Uterus (tissue), 4 donors: ENCODE data around the gene LDB3. TPM values are rescaled to one million over a fixed set of nuclear protein-coding genes. Genes with fewer than 3 reads are reported as not detected.

Source experiments
- DNase-seq, 2 donors: peaks; one replicate each; pipeline ENCODE4 v3.0.0-alpha.2; 2019 to 2020
- H3K27ac ChIP-seq, 2 donors: fragments of 200-600 bp; sonication (generic); 1 replicate in 1 of 2; 2 replicates in 1 of 2; pipeline ENCODE4 v1.5.1; 2016 to 2018
- H3K27me3 ChIP-seq, 2 donors: fragments of 200-600 bp; sonication (generic); one replicate each; pipeline ENCODE4 v1.5.1; 2018 to 2019; ENCODE audit warnings: control low read depth in 1 of 2
- H3K36me3 ChIP-seq, 2 donors: fragments of 200-600 bp; sonication (generic); one replicate each; pipeline ENCODE4 v1.5.1; 2019; ENCODE audit warnings: control low read depth in 1 of 2
- H3K4me1 ChIP-seq, 2 donors: fragments of 200-600 bp; sonication (generic); one replicate each; pipeline ENCODE4 v1.5.1; 2018 to 2019; ENCODE audit warnings: control low read depth in 1 of 2
- H3K4me3 ChIP-seq, 2 donors: fragments of 200-600 bp; sonication (generic); 1 replicate in 1 of 2; 2 replicates in 1 of 2; pipeline ENCODE4 v1.5.1; 2018 to 2019; ENCODE audit warnings: mild to moderate bottlenecking in 1 of 2
- H3K9me3 ChIP-seq, 2 donors: fragments of 200-600 bp; sonication (generic); one replicate each; pipeline ENCODE4 v1.5.1; 2019; ENCODE audit warnings: control low read depth in 1 of 2
- CTCF ChIP-seq, 4 experiments: fragments of 200-600 bp in 2 of 4; fragments of 450-650 bp in 2 of 4; sonication (generic) in 2 of 4; IDR thresholded peaks; one replicate each; pipeline ENCODE4 v1.5.1; 2016 to 2019; ENCODE audit warnings: antibody characterized with exemption in 4 of 4, mild to moderate bottlenecking in 2 of 4, moderate library complexity in 1 of 4
- POLR2A ChIP-seq, 2 donors: fragments of 450-650 bp; IDR thresholded peaks; one replicate each; pipeline ENCODE4 v1.6.1; 2016; ENCODE audit warnings: antibody characterized with exemption in 2 of 2, mild to moderate bottlenecking in 1 of 2, moderate library complexity in 1 of 2
- intact Hi-C: fragments of 100-400 bp; cut with DNase I; formaldehyde crosslinking; loops from one replicate; pipeline ENCODE4 v1.15.1; 2023; ENCODE audit warnings: low total_unique reads
- total RNA-seq, 4 donors: library from RNA; depleted of rRNA in 3 of 4; stranded (reverse); fragments of >200 nt in 3 of 4; gene quantifications; one replicate each; pipeline versions ENCODE4 v1.1.0 to v1.2.4, GENCODE V29; 2014 to 2023
- donor health status: DM: yes; HTN: yes; CAD: no.

LDB3 gene
- total RNA-seq, 4 donors from 2014 or later, result 0.97 to 33.4 (median 4.2) TPM

GRCh38 chr10:86705139-86705538, 36.8 kb downstream of the LDB3 start:
- intact Hi-C loops, result loop anchor here (5.0 kb wide), 1 partner anchor 192 kb away; no protein-coding TSS in a partner anchor
- Histone ChIP-seq H3K4me3 (no peak overlapping the region), H3K9me3 (no peaks in the 10 kb centered on the region), H3K36me3 (no peaks in the 10 kb centered on the region), H3K27me3 (no peaks in the 10 kb centered on the region), H3K27ac (no peak overlapping the region), H3K4me1 (no peaks in the 10 kb centered on the region)
- TF ChIP-seq POLR2A (IDR thresholded peaks at IDR 0.05), result no peak
- no peak for TF ChIP-seq CTCF (IDR thresholded peaks at IDR 0.05)
- no peak for DNase-seq

GRCh38 chr10:86705905-86706304, 37.6 kb downstream of the LDB3 start:
- H3K9me3 ChIP-seq, result no peaks in the 10 kb centered on the region
- no peak for DNase-seq
- H3K4me1 ChIP-seq, result no peaks in the 10 kb centered on the region
- H3K36me3 ChIP-seq, result no peaks in the 10 kb centered on the region
- no peak overlapping the region for H3K4me3 ChIP-seq
- H3K27ac ChIP-seq, result no peak overlapping the region
- intact Hi-C loops, result loop anchor here (5.0 kb wide), 1 partner anchor 191 kb away; no protein-coding TSS in a partner anchor
- no peak for TF ChIP-seq POLR2A (IDR thresholded peaks at IDR 0.05)
- TF ChIP-seq CTCF (IDR thresholded peaks at IDR 0.05), result no peak
- no peaks in the 10 kb centered on the region for H3K27me3 ChIP-seq

GRCh38 chr10:86706401-86706841, 38.1 kb downstream of the LDB3 start:
- no peak for DNase-seq
- intact Hi-C loops, result loop anchor here (5.0 kb wide), 1 partner anchor 191 kb away; no protein-coding TSS in a partner anchor
- no peaks in the 10 kb centered on the region for H3K36me3 ChIP-seq
- TF ChIP-seq POLR2A (IDR thresholded peaks at IDR 0.05), result no peak
- no peak for TF ChIP-seq CTCF (IDR thresholded peaks at IDR 0.05)
- no peak overlapping the region for H3K27ac ChIP-seq
- H3K27me3 ChIP-seq, result no peaks in the 10 kb centered on the region
- no peaks in the 10 kb centered on the region for H3K9me3 ChIP-seq
- no peaks in the 10 kb centered on the region for H3K4me1 ChIP-seq
- no peak overlapping the region for H3K4me3 ChIP-seq

- no peaks in the 10 kb centered on the region for H3K9me3 ChIP-seq
- no peaks in the 10 kb centered on the region for H3K36me3 ChIP-seq
- no peaks in the 10 kb centered on the region for H3K4me1 ChIP-seq
- H3K4me3 ChIP-seq, result no peak overlapping the region
- intact Hi-C loops, result loop anchor here (5.0 kb wide), 1 partner anchor 190 kb away; no protein-coding TSS in a partner anchor
- no peak for DNase-seq
- no peak overlapping the region for H3K27ac ChIP-seq
- H3K27me3 ChIP-seq, result no peaks in the 10 kb centered on the region
- TF ChIP-seq CTCF (IDR thresholded peaks at IDR 0.05) (no peak), POLR2A (IDR thresholded peaks at IDR 0.05) (no peak)
Observed at GRCh38 chr10:86706977-86707376, 38.7 kb downstream of the LDB3 start.

- Histone ChIP-seq H3K4me3 (no peak overlapping the region), H3K9me3 (no peaks in the 10 kb centered on the region), H3K27ac (no peak overlapping the region), H3K27me3 (no peaks in the 10 kb centered on the region), H3K36me3 (no peaks in the 10 kb centered on the region), H3K4me1 (no peaks in the 10 kb centered on the region)
- intact Hi-C loops, result loop anchor here (5.0 kb wide), 1 partner anchor 190 kb away; no protein-coding TSS in a partner anchor
- TF ChIP-seq POLR2A (IDR thresholded peaks at IDR 0.05) (no peak), CTCF (IDR thresholded peaks at IDR 0.05) (no peak)
- no peak for DNase-seq
Observed at GRCh38 chr10:86707505-86707904, 39.2 kb downstream of the LDB3 start.
